ENCODE results near the gene OR52J3.

OR52J3 gene

GRCh38 chr11:5096011-5096410 is 49.7 kb downstream of the OR52J3 start:
- no peak for DNase-seq (ENCODE audit: low spot score)
